HG03108 (cell line): Measurements from ENCODE around the gene CGB8.
"Not testable (repeated sequence)": the region's sequence is repeated elsewhere in the genome, so short reads cannot be mapped to it uniquely, and the experiment has no call there.

ENCODE experiments used
- ATAC-seq: cut with Tn5 transposase; IDR thresholded peaks from one replicate; pipeline ENCODE4 v1.9.1; 2021; ENCODE audit warnings: moderate library complexity; ENCODE audit not compliant: unreplicated experiment

The CGB8 gene

GRCh38 chr19:49031642-49032301 is 17.1 kb downstream of the CGB8 start, which contains the start of gene CGB2:
Gene CGB2, plus strand, starts transcription at chr19:49031890. Its CDS starts 206 bp downstream, at chr19:49032096.
- ATAC-seq, result not testable (repeated sequence)

DNA sequence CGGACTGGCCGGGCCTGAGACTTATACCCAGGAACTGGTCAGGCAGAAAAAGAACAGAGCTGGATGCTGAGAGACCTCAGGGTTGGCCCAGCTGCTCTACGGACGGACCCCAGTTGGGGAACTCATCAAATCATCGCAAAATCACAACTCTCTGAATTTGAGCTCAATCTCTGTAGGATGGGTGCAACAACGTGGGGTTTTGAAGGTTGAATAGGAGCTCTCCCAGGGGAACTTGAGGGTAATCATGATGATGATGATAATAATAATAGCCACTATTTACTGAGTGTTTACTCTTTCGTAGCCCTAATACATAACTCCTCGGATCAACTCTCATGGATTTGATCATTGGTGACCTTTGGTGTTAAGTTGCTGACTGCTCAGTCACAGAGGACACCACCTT is 18.6 kb downstream of the CGB8 start:
- ATAC-seq, result not testable (repeated sequence)

- not testable (repeated sequence) for ATAC-seq
Measured at GRCh38 chr19:49029749-49030148, 19.2 kb downstream of the CGB8 start.

GRCh38 chr19:49028686-49029085 is 20.2 kb downstream of the CGB8 start:
- not testable (repeated sequence) for ATAC-seq

DNA sequence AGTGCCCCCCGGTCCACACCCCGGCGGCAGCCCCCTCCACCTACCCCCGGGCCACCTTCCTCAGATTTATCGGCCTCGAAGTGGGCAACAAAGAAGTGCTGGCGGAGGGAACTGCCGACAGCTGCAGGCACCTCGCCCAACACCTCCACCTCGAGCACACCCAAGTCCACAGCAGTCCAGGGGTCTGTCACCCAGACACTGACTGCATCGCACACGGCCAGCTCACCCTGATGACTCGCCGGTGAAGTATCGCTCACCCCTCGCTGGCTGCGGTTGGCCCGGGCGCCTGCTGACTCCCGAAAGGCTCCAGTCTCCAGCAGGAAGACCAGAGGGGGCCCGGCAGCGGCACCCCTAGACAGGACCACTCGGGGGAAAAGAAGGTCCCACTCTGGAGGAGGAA is 23.3 kb downstream of the CGB8 start:
- ATAC-seq, result not testable (repeated sequence)

DNA sequence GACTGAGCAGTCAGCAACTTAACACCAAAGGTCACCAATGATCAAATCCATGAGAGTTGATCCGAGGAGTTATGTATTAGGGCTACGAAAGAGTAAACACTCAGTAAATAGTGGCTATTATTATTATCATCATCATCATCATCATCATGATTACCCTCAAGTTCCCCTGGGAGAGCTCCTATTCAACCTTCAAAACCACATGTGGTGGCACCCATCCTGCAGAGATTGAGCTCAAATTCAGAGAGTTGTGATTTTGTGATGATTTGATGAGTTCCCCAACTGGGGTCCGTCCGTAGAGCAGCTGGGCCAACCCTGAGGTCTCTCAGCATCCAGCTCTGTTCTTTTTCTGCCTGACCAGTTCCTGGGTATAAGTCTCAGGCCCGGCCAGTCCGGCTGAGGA is 23.8 kb downstream of the CGB8 start:
- ATAC-seq, result not testable (repeated sequence)

GRCh38 chr19:49024233-49024632 is 24.7 kb downstream of the CGB8 start, which contains the start of gene CGB3:
Gene CGB3, minus strand, starts transcription at chr19:49024333. Its CDS starts 362 bp downstream, at chr19:49023971.
- ATAC-seq, result not testable (repeated sequence)

DNA sequence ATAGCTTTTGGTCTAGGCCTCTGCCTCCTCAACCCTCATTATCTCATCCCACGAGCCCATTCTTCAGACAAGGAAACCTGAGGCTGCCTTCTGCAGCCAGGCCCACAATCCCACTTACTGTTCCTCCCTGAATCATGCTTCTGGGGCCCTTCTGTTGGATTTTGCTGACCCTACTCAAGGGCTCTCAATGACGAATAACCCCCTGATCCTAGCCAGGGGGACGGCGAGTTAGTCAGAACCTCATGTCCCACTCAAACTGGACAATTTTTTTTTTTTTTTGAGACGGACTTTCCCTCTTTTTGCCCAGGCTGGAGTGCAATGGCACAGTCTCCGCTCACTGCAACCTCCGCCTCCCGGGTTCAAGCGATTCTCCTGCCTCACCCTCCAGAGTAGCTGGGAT is 26.8 kb downstream of the CGB8 start:
- no peak for ATAC-seq

DNA sequence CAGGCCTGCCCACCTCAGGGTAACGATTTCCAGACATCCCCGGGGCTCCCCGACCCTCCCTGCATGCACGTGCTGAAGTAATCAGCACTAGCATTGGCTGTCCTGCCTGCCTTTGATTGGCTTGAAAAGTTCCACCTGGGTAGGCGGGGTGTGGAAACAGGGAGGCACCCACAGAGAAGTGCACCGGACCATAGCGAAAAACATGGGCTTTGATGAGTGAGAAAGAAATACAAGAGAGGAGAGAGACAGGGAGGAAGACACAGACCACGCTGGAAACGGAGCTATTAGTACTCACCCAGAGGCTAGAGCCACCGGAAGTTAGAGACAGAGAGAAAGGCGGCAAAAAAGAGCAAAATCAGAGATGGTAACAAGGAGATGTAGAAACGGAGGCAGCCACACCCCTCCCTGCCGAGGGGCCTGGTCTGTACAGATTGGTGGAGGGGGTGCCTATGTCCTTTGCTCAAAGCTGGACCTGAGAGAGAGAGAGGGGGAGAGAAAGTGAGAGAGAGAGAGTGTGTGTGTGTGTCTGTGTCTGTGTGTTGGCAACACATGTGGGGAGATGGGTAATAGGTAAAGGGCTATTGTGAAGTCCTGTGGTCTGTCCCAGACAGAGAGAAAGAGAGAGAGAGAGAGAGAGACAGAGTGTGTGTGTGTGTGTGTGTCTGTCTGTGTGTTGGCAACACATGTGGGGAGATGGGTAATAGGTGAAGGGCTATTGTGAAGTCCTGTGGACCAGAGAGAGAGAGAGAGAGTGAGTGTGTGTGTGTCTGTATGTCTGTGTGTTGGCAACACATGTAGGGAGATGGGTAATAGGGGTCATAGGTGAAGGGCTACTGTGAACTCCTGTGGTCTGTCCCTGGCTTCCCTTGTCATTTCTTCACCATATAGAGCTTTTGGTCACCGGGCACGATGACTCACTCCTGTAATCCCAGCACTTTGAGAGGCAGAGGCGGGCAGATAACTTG is 27.7 kb downstream of the CGB8 start:
- ATAC-seq, result no peak

GRCh38 chr19:49020342-49020741 is 28.6 kb downstream of the CGB8 start:
- ATAC-seq, result no peak

- no peak for ATAC-seq
Measured at GRCh38 chr19:49019242-49019932, 29.5 kb downstream of the CGB8 start.

GRCh38 chr19:49018388-49019241 is 30.3 kb downstream of the CGB8 start:
- ATAC-seq, result not testable (repeated sequence)

DNA sequence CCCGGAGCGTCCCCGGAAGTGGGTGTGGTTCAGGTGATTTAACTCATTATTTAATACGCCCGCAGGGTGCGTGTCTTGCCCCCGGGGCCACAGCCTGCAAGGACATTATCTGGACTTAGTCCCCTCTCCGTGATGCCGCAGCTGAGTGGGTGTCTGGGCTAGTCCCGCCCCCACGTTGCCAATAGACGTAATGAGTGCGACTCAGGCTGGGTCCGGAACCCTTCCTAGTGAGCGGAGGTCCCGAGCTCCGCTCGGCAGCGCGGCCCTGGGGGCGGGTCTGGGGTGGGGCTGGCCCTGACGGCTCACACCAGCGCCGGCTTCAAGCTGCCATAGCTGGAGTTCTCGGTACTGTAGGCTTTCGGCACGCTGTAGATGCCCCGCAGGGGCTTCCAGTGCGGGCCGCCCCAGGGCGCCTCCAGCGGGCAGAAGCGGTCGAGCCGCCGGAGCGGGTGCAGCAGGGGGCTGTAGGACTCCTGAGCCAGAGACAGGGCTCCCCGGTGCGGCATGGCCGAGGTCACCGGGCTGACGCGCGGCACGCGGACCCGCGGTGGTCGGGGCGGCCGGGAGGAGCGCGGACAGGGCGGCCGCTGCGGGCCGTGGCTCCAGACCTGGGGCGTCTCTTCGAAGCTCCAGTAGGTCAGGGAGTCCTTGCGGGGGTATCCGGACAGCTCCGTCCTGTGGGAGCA is 31.1 kb downstream of the CGB8 start:
- ATAC-seq, result peak; percentile 42

GRCh38 chr19:49017041-49017665 is 31.8 kb downstream of the CGB8 start, which contains the start of gene LHB:
Gene LHB, minus strand, starts transcription at chr19:49017091. Its CDS starts 10 bp downstream, at chr19:49017081.
- ATAC-seq, result no peak

GRCh38 chr19:49016067-49016839 is 32.7 kb downstream of the CGB8 start:
- ATAC-seq, result no peak

DNA sequence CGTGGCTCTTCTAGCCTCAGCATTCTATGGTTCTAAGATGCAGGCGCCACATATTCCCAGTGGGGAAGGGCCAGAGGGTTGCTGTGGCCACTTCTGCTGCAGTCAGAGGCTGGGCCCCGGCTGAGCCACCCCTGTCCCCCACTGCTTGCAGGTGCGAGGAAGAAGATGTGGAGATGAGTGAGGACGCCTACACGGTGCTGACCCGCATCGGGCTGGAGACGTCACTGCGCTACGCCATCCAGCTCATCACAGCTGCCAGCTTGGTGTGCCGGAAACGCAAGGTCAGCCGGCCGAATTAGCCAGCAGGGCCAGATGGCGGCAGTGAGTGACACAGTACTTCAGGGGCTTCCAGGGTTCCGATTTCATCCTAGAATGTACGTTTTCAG is 34.0 kb downstream of the CGB8 start:
- no peak for ATAC-seq

DNA sequence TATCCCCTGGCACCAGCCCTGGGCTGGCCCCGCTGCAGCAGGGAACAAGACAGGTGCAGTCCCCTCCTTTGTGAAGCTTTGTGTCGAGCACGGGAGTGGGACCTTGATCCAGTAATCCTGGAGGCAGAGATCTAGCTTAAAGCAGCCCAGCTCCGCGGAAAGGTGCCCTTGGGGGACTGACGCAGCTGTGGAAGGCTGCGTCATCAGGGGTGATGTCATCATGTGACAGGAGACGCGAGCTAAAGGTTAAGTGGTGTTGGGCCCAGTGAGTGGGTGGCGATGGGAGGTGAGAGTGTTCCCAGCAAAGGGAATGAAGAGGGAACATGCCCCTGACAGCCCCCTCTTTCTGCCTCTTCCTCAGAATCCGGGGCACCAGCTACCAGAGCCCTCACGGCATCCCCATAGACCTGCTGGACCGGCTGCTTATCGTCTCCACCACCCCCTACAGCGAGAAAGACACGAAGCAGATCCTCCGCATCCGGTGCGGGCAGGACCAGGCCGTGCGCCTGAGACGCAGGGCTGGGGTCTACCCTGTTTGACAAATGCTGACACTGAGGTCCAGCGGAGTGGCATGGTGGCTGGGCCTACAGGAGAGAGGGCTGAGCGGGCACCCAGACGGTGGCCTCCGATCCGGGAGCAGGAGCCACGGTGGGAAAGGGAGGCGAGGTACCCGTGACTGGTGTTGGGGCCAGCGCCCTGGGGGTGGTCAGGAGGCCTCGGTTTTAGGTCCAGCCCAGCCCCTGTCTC is 34.6 kb downstream of the CGB8 start:
- no peak for ATAC-seq

DNA sequence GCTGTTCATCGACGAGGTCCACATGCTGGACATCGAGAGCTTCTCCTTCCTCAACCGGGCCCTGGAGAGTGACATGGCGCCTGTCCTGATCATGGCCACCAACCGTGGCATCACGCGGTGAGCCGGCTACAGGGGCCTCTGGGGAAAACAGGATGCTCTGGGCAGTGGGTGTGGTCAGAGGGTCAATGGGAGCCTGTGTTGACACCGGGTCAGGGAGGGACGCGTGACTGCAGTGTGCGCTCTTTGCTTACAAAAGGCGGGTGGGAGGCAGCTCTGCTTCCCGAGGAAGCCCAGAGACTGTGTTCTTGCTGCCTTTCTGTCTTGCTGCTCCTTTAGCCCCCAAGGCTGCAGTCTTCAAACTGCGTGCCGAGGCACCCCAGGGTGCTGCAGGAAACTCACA is 37.7 kb downstream of the CGB8 start:
- no peak for ATAC-seq
